Endothelial cell of umbilical vein (primary cell): ENCODE results near the gene PCDHGA6.

ENCODE experiments used
- CTCF ChIP-seq, 2 donors: IDR thresholded peaks; 1 replicate in 1 of 2; 2 replicates in 1 of 2; pipeline ENCODE4 v1.5.1; 2011; ENCODE audit warnings: low read length in 2 of 2, mild to moderate bottlenecking in 2 of 2, moderate library complexity in 2 of 2, control low read depth in 1 of 2, inconsistent platforms in 1 of 2, low read depth in 1 of 2; ENCODE audit not compliant: insufficient read depth in 1 of 2; ENCODE audit errors: extremely low read depth in 1 of 2
- TF ChIP-seq, protein P1 (sequence below): IDR thresholded peaks from 2 replicates; pipeline ENCODE4 v1.6.1; 2011; ENCODE audit not compliant: insufficient read depth, insufficient read length

DNA sequence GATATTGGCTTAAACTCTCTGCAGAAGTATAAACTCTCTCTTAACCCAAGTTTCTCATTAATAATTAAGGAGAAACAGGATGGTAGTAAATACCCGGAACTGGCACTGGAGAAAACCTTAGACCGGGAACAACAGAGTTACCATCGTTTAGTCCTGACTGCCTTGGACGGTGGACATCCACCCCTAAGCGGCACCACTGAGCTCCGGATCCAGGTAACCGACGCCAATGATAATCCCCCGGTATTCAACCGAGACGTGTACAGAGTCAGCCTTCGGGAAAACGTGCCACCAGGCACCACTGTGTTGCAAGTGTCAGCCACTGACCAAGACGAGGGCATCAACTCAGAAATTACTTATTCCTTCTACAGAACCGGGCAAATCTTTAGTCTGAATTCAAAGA, 24.9 kb downstream of the PCDHGA6 start:
- TF ChIP-seq CTCF (IDR thresholded peaks at IDR 0.05; ENCODE audit: extremely low read depth in 1 of 2, insufficient read depth in 1 of 2, low read depth in 1 of 2, low read length in 2 of 2): no peak
- TF ChIP-seq, protein P1, sequence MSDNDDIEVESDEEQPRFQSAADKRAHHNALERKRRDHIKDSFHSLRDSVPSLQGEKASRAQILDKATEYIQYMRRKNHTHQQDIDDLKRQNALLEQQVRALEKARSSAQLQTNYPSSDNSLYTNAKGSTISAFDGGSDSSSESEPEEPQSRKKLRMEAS: no peak
